Neuronal stem cell (in vitro differentiated cells): ENCODE measurements around the gene P3H2.

Experiments
- DNase-seq: peaks from one replicate; pipeline ENCODE4 v3.0.0-alpha.2; 2013; ENCODE audit warnings: low spot score
- H2AFZ ChIP-seq: one replicate; pipeline ENCODE4 v1.6.1; 2013; ENCODE audit warnings: mild to moderate bottlenecking, low read length, inconsistent platforms
- H2AK5ac ChIP-seq: 2 replicates; pipeline ENCODE4 v1.6.1; 2013; ENCODE audit warnings: low read depth, mild to moderate bottlenecking, inconsistent platforms, low read length, moderate library complexity, mixed read lengths
- H2BK120ac ChIP-seq: 2 replicates; pipeline ENCODE4 v1.6.1; 2013; ENCODE audit warnings: low read depth, mild to moderate bottlenecking, inconsistent platforms, low read length, moderate library complexity, mixed read lengths
- H2BK12ac ChIP-seq: one replicate; pipeline ENCODE4 v1.6.1; 2013; ENCODE audit warnings: low read length, inconsistent platforms
- H2BK15ac ChIP-seq: 2 replicates; pipeline ENCODE4 v1.6.1; 2013; ENCODE audit warnings: mild to moderate bottlenecking, low read length, inconsistent platforms, mixed read lengths
- H2BK5ac ChIP-seq: one replicate; pipeline ENCODE4 v1.6.1; 2013; ENCODE audit warnings: inconsistent platforms, mild to moderate bottlenecking, low read length, moderate library complexity
- H3K14ac ChIP-seq: one replicate; pipeline ENCODE4 v1.6.1; 2013; ENCODE audit warnings: low read length, inconsistent platforms
- H3K18ac ChIP-seq: 2 replicates; pipeline ENCODE4 v1.6.1; 2013; ENCODE audit warnings: low read length, inconsistent platforms
- H3K23ac ChIP-seq: 2 replicates; pipeline ENCODE4 v1.6.1; 2013; ENCODE audit warnings: low read depth, mild to moderate bottlenecking, mixed read lengths, low read length, inconsistent platforms; ENCODE audit not compliant: poor library complexity
- H3K27ac ChIP-seq: replicated peaks from 3 replicates; pipeline ENCODE4 v1.5.1; 2013; ENCODE audit warnings: low read length, inconsistent platforms
- H3K27me3 ChIP-seq, 3 experiments: 2 replicates each; pipeline ENCODE4 v1.6.1; 2013; ENCODE audit warnings: low read length in 3 of 3, mild to moderate bottlenecking in 2 of 3, inconsistent platforms in 1 of 3, low read depth in 1 of 3, mixed read lengths in 1 of 3, moderate library complexity in 1 of 3; ENCODE audit not compliant: control insufficient read depth in 3 of 3, insufficient read depth in 3 of 3
- H3K36me3 ChIP-seq, 2 donors: replicated peaks in 1 of 2; 2 replicates each; pipeline ENCODE4 v1.6.1; 2013; ENCODE audit warnings: low read length in 2 of 2; ENCODE audit not compliant: control insufficient read depth in 2 of 2, insufficient read depth in 2 of 2
- H3K4ac ChIP-seq: 2 replicates; pipeline ENCODE4 v1.6.1; 2013; ENCODE audit warnings: inconsistent platforms, mild to moderate bottlenecking, low read length, moderate library complexity
- H3K4me1 ChIP-seq, 2 donors: 1 replicate in 1 of 2; 2 replicates in 1 of 2; pipeline ENCODE4 v1.6.1; 2013; ENCODE audit warnings: low read length in 2 of 2, low read depth in 1 of 2; ENCODE audit not compliant: control insufficient read depth in 2 of 2, insufficient read depth in 1 of 2
- H3K4me2 ChIP-seq: one replicate; pipeline ENCODE4 v1.6.1; 2013; ENCODE audit warnings: mild to moderate bottlenecking, low read length, inconsistent platforms; ENCODE audit not compliant: insufficient read depth, poor library complexity, severe bottlenecking
- H3K4me3 ChIP-seq, 2 donors: 2 replicates each; pipeline ENCODE4 v1.5.1; 2013; ENCODE audit warnings: low read length in 2 of 2, mild to moderate bottlenecking in 2 of 2, inconsistent platforms in 1 of 2, moderate library complexity in 1 of 2
- H3K79me1 ChIP-seq: one replicate; pipeline ENCODE4 v1.6.1; 2013; ENCODE audit warnings: low read depth, mild to moderate bottlenecking, inconsistent platforms, low read length, moderate library complexity
- H3K9ac ChIP-seq: one replicate; pipeline ENCODE4 v1.6.1; 2013; ENCODE audit warnings: mild to moderate bottlenecking, low read depth, low read length, inconsistent platforms; ENCODE audit not compliant: poor library complexity
- H3K9me3 ChIP-seq, 2 donors: replicated peaks in 1 of 2; 2 replicates each; pipeline versions ENCODE3 to v1.6.1; 2013; ENCODE audit warnings: low read length in 2 of 2, mild to moderate bottlenecking in 2 of 2, inconsistent platforms in 1 of 2, low read depth in 1 of 2, mixed read lengths in 1 of 2, moderate library complexity in 1 of 2; ENCODE audit not compliant: control insufficient read depth in 2 of 2, insufficient read depth in 1 of 2
- H4K8ac ChIP-seq: one replicate; pipeline ENCODE4 v1.6.1; 2013; ENCODE audit warnings: low read depth, mild to moderate bottlenecking, inconsistent platforms, low read length, moderate library complexity
- H4K91ac ChIP-seq: one replicate; pipeline ENCODE4 v1.6.1; 2013; ENCODE audit warnings: low read length, low read depth, mild to moderate bottlenecking, inconsistent platforms; ENCODE audit not compliant: poor library complexity
- WGBS, 2 donors: extraction: QIAGEN DNeasy Blood & Tissue Kit; methylation state at CpG; one replicate each; pipeline ENCODE4 v1.1.7; 2013; ENCODE audit warnings: missing lambda C conversion rate in 2 of 2, mixed read lengths in 1 of 2; ENCODE audit not compliant: insufficient read length in 2 of 2, insufficient replicate concordance in 1 of 2; ENCODE audit errors: extremely low coverage in 2 of 2; 5-methylcytosine and 5-hydroxymethylcytosine counted together

The P3H2 gene

GRCh38 chr3:190127797-190128196 is 7.1 kb upstream of the P3H2 start:
- no peak overlapping the region for H2BK12ac ChIP-seq
- no peak overlapping the region for H3K18ac ChIP-seq
- no peak overlapping the region for H3K23ac ChIP-seq
- H3K4me3 ChIP-seq: no peak overlapping the region
- no peaks in the 10 kb centered on the region for H3K36me3 ChIP-seq
- H3K79me1 ChIP-seq: no peaks in the 10 kb centered on the region
- peak overlapping the region; percentile 5 for H2AFZ ChIP-seq
- no peak overlapping the region for H4K8ac ChIP-seq
- no peak overlapping the region for H2BK15ac ChIP-seq
- no peak overlapping the region for H2AK5ac ChIP-seq
- H3K9ac ChIP-seq: no peak overlapping the region
- H3K14ac ChIP-seq: no peak overlapping the region
- H3K4ac ChIP-seq: no peak overlapping the region
- no peak overlapping the region for H2BK5ac ChIP-seq
- H3K9me3 ChIP-seq: no peaks in the 10 kb centered on the region
- H3K4me2 ChIP-seq: no peak overlapping the region
- no peak overlapping the region for H2BK120ac ChIP-seq
- WGBS, 2 donors: no CpG with 5 or more reads among the region's 6 CpGs
- H3K27me3 ChIP-seq: no peaks in the 10 kb centered on the region
- DNase-seq: no peak
- no peak overlapping the region for H3K27ac ChIP-seq
- H4K91ac ChIP-seq: no peak overlapping the region
- peaks cover 0 to 5% of the 10 kb centered on the region in 2 donors for H3K4me1 ChIP-seq

- Histone ChIP-seq H3K4ac (no peak overlapping the region), H2AK5ac (no peak overlapping the region), H2BK15ac (no peak overlapping the region), H3K27ac (no peak overlapping the region), H3K14ac (no peak overlapping the region), H2AFZ (no peak overlapping the region), H2BK12ac (no peak overlapping the region), H3K9me3 (no peaks in the 10 kb centered on the region), H4K91ac (no peak overlapping the region), H3K79me1 (no peaks in the 10 kb centered on the region), H3K4me1 (peaks cover under 1 to 5% of the 10 kb centered on the region in 2 donors), H3K23ac (no peak overlapping the region), H2BK120ac (no peak overlapping the region), H2BK5ac (no peak overlapping the region), H3K4me3 (no peak overlapping the region), H3K27me3 (no peaks in the 10 kb centered on the region), H3K36me3 (no peaks in the 10 kb centered on the region), H3K4me2 (no peak overlapping the region), H3K9ac (no peak overlapping the region), H3K18ac (no peak overlapping the region), H4K8ac (no peak overlapping the region)
- no CpG with 5 or more reads among the region's 1 CpG for WGBS, 2 donors
- no peak for DNase-seq
Measured at GRCh38 chr3:190127195-190127594, 6.5 kb upstream of the P3H2 start.

- Histone ChIP-seq H3K27ac (no peak overlapping the region), H3K4me2 (no peak overlapping the region), H3K4me3 (no peak overlapping the region), H3K23ac (no peak overlapping the region), H4K8ac (no peak overlapping the region), H3K14ac (no peak overlapping the region), H3K9me3 (no peaks in the 10 kb centered on the region), H2AK5ac (no peak overlapping the region), H3K27me3 (no peaks in the 10 kb centered on the region), H4K91ac (no peak overlapping the region), H3K4ac (no peak overlapping the region), H3K79me1 (no peaks in the 10 kb centered on the region), H2BK120ac (no peak overlapping the region), H3K36me3 (no peaks in the 10 kb centered on the region), H2BK15ac (no peak overlapping the region), H2BK5ac (no peak overlapping the region), H3K9ac (no peak overlapping the region), H3K18ac (no peak overlapping the region), H2AFZ (no peak overlapping the region), H2BK12ac (no peak overlapping the region), H3K4me1 (peaks cover 2 to 5% of the 10 kb centered on the region in 2 donors)
- no peak for DNase-seq
- WGBS, 2 donors: no CpG with 5 or more reads among the region's 9 CpGs
Measured at GRCh38 chr3:190125436-190126068, 4.9 kb upstream of the P3H2 start.

GRCh38 chr3:190124067-190124466 is 3.4 kb upstream of the P3H2 start:
- Histone ChIP-seq H3K79me1 (no peaks in the 10 kb centered on the region), H3K23ac (no peak overlapping the region), H3K18ac (no peak overlapping the region), H2AFZ (no peak overlapping the region), H3K4me1 (peaks cover 2 to 7% of the 10 kb centered on the region in 2 donors), H3K36me3 (no peaks in the 10 kb centered on the region), H3K4me3 (no peak overlapping the region), H3K4me2 (no peak overlapping the region), H2BK120ac (no peak overlapping the region), H3K14ac (no peak overlapping the region), H3K9me3 (no peaks in the 10 kb centered on the region), H3K27ac (no peak overlapping the region), H2BK15ac (no peak overlapping the region), H4K8ac (no peak overlapping the region), H3K4ac (no peak overlapping the region), H2BK12ac (no peak overlapping the region), H3K9ac (no peak overlapping the region), H4K91ac (no peak overlapping the region), H2AK5ac (no peak overlapping the region), H3K27me3 (no peaks in the 10 kb centered on the region), H2BK5ac (no peak overlapping the region)
- WGBS, 2 donors: no CpG with 5 or more reads among the region's 3 CpGs
- no peak for DNase-seq
